Ectodermal cell (in vitro differentiated cells): ENCODE results near the gene DGKI. TPM values are rescaled to one million over a fixed set of nuclear protein-coding genes. Genes with fewer than 3 reads are reported as not detected.

Source experiments
- H3K27ac ChIP-seq: 2 replicates; pipeline ENCODE4 v1.7.0; 2013; ENCODE audit warnings: mild to moderate bottlenecking, low read depth, low read length; ENCODE audit not compliant: insufficient read depth, poor library complexity, severe bottlenecking
- H3K27me3 ChIP-seq: 2 replicates; pipeline ENCODE4 v1.7.0; 2013; ENCODE audit warnings: mild to moderate bottlenecking, low read length; ENCODE audit not compliant: insufficient read depth, control insufficient read depth, poor library complexity, severe bottlenecking
- H3K36me3 ChIP-seq: one replicate; pipeline ENCODE4 v1.7.0; 2013; ENCODE audit warnings: low read length; ENCODE audit not compliant: control insufficient read depth, insufficient read depth
- H3K4me1 ChIP-seq: one replicate; pipeline ENCODE4 v1.7.0; 2013; ENCODE audit warnings: low read length; ENCODE audit not compliant: control insufficient read depth, insufficient read depth
- H3K4me3 ChIP-seq: 2 replicates; pipeline ENCODE4 v1.7.0; 2013; ENCODE audit warnings: low read depth, low read length, control low read depth; ENCODE audit not compliant: insufficient read depth
- H3K9me3 ChIP-seq: 2 replicates; pipeline ENCODE4 v1.7.0; 2013; ENCODE audit warnings: mild to moderate bottlenecking, low read length, moderate library complexity; ENCODE audit not compliant: control insufficient read depth
- WGBS, 2 experiments: methylation state at CpG; one replicate each; pipeline ENCODE4 v1.1.7; 2013; ENCODE audit warnings: missing lambda C conversion rate in 2 of 2; 5-methylcytosine and 5-hydroxymethylcytosine counted together
- polyA plus RNA-seq, 4 experiments: library from polyadenylated mRNA; stranded (reverse); fragments of 50-300 nt; gene quantifications; one replicate each; pipeline ENCODE4 v1.2.3, GENCODE V29; 2013

DGKI gene
- 1.7 TPM for polyA plus RNA-seq (2013, experiment 1 of 4)
- polyA plus RNA-seq (2013, experiment 2 of 4), result 1.1 TPM
- polyA plus RNA-seq (2013, experiment 3 of 4), result 1.0 TPM
- polyA plus RNA-seq (2013, experiment 4 of 4), result 0.77 TPM

GRCh38 chr7:137846827-137847567 lies at the start of gene DGKI:
Gene DGKI (minus strand): TSS chr7:137846974.
- no peak within 1 kb of the TSS for H3K27ac ChIP-seq
- H3K4me3 ChIP-seq, result peak within 1 kb of the TSS; percentile 31
- peaks cover 59% of the 10 kb centered on the region for H3K27me3 ChIP-seq
- no peaks in the 10 kb centered on the region for H3K36me3 ChIP-seq
- WGBS, 2 experiments, result 0% methylated on average over 66 of the region's 66 CpGs
- peaks cover 3% of the 10 kb centered on the region for H3K4me1 ChIP-seq
- no peaks in the 10 kb centered on the region for H3K9me3 ChIP-seq

- 81 to 85% methylated on average over 8 of the region's 8 CpGs for WGBS, 2 experiments
- no peaks in the 10 kb centered on the region for H3K9me3 ChIP-seq
- no peaks in the 10 kb centered on the region for H3K4me1 ChIP-seq
- no peaks in the 10 kb centered on the region for H3K27me3 ChIP-seq
- H3K27ac ChIP-seq, result no peak overlapping the region
- H3K4me3 ChIP-seq, result no peak overlapping the region
- peaks cover 13% of the 10 kb centered on the region for H3K36me3 ChIP-seq
Measured at GRCh38 chr7:137895301-137896221, 48.8 kb upstream of the DGKI start.

- no peaks in the 10 kb centered on the region for H3K27me3 ChIP-seq
- H3K4me3 ChIP-seq, result no peak overlapping the region
- H3K4me1 ChIP-seq, result no peaks in the 10 kb centered on the region
- H3K36me3 ChIP-seq, result peaks cover 7% of the 10 kb centered on the region
- no peak overlapping the region for H3K27ac ChIP-seq
- H3K9me3 ChIP-seq, result no peaks in the 10 kb centered on the region
Measured at GRCh38 chr7:137893143-137893742, 46.5 kb upstream of the DGKI start.

GRCh38 chr7:137891016-137891655 lies 44.4 kb upstream of the DGKI start:
- H3K27me3 ChIP-seq, result no peaks in the 10 kb centered on the region
- H3K4me3 ChIP-seq, result no peak overlapping the region
- H3K4me1 ChIP-seq, result peaks cover 8% of the 10 kb centered on the region
- H3K9me3 ChIP-seq, result no peaks in the 10 kb centered on the region
- WGBS, 2 experiments, result 94 to 97% methylated on average over 4 of the region's 4 CpGs
- peaks cover 7% of the 10 kb centered on the region for H3K36me3 ChIP-seq
- no peak overlapping the region for H3K27ac ChIP-seq

- H3K36me3 ChIP-seq, result peaks cover 7% of the 10 kb centered on the region
- no peak overlapping the region for H3K4me3 ChIP-seq
- peaks cover 8% of the 10 kb centered on the region for H3K4me1 ChIP-seq
- no peak overlapping the region for H3K27ac ChIP-seq
- 94 to 96% methylated on average over 2 to 3 of the region's 3 CpGs for WGBS, 2 experiments
- H3K9me3 ChIP-seq, result no peaks in the 10 kb centered on the region
- H3K27me3 ChIP-seq, result no peaks in the 10 kb centered on the region
Measured at GRCh38 chr7:137890449-137890921, 43.7 kb upstream of the DGKI start.

GRCh38 chr7:137888241-137888640 lies 41.5 kb upstream of the DGKI start:
- 93 to 97% methylated on average over 2 of the region's 2 CpGs for WGBS, 2 experiments
- Histone ChIP-seq H3K4me1 (peaks cover 8% of the 10 kb centered on the region), H3K27ac (no peak overlapping the region), H3K27me3 (no peaks in the 10 kb centered on the region), H3K9me3 (no peaks in the 10 kb centered on the region), H3K36me3 (no peaks in the 10 kb centered on the region), H3K4me3 (no peak overlapping the region)

- no peak overlapping the region for H3K4me3 ChIP-seq
- no peaks in the 10 kb centered on the region for H3K27me3 ChIP-seq
- WGBS, 2 experiments, result 100% methylated on average over 1 of the region's 2 CpGs; no CpG with 5 or more reads in 1 of the 2 experiments
- H3K9me3 ChIP-seq, result no peaks in the 10 kb centered on the region
- peaks cover 8% of the 10 kb centered on the region for H3K4me1 ChIP-seq
- peaks cover 9% of the 10 kb centered on the region for H3K36me3 ChIP-seq
- no peak overlapping the region for H3K27ac ChIP-seq
Measured at GRCh38 chr7:137886746-137887145, 40.0 kb upstream of the DGKI start.

GRCh38 chr7:137886281-137886680 lies 39.5 kb upstream of the DGKI start:
- peaks cover 14% of the 10 kb centered on the region for H3K36me3 ChIP-seq

GRCh38 chr7:137885678-137886077 lies 38.9 kb upstream of the DGKI start:
- Histone ChIP-seq H3K4me1 (peaks cover 8% of the 10 kb centered on the region), H3K9me3 (no peaks in the 10 kb centered on the region), H3K4me3 (no peak overlapping the region), H3K27ac (no peak overlapping the region), H3K27me3 (no peaks in the 10 kb centered on the region), H3K36me3 (peaks cover 14% of the 10 kb centered on the region)
- 80 to 83% methylated on average over 5 of the region's 5 CpGs for WGBS, 2 experiments

More at GRCh38 chr7:137886281-137886680, 39.5 kb upstream of the DGKI start:
- H3K9me3 ChIP-seq, result no peaks in the 10 kb centered on the region
- H3K27ac ChIP-seq, result no peak overlapping the region
- peaks cover 8% of the 10 kb centered on the region for H3K4me1 ChIP-seq
- H3K27me3 ChIP-seq, result no peaks in the 10 kb centered on the region
- no peak overlapping the region for H3K4me3 ChIP-seq
- WGBS, 2 experiments, result 27 to 45% methylated on average over 3 of the region's 3 CpGs
